Epithelial cell of proximal tubule (primary cell): ENCODE data around the gene TNNI3K. TPM values are rescaled to one million over a fixed set of nuclear protein-coding genes. Genes with fewer than 3 reads are reported as not detected.
"Not testable (repeated sequence)": the region's sequence is repeated elsewhere in the genome, so short reads cannot be mapped to it uniquely, and the experiment has no call there.

Source experiments
- DNase-seq: peaks from one replicate; pipeline ENCODE4 v3.0.0-alpha.2; 2011; ENCODE audit warnings: low read depth
- H3K4me3 ChIP-seq: 2 replicates; pipeline ENCODE4 v1.5.1; 2011; ENCODE audit warnings: low read depth, mild to moderate bottlenecking, low read length
- total RNA-seq: library from RNA; depleted of rRNA; stranded (reverse); fragments of >200 nt; gene quantifications from 2 replicates; pipeline ENCODE4 v1.2.3, GENCODE V29; 2015
- TF ChIP-seq, protein P1 (sequence below): conservative IDR thresholded peaks from 2 replicates; pipeline ENCODE4 v1.5.1; 2012; ENCODE audit warnings: low read depth, mild to moderate bottlenecking, low read length

The TNNI3K gene
- total RNA-seq, 1 donor from 2014 or later: 0.69 TPM

- H3K4me3 ChIP-seq: no peak overlapping the region
- TF ChIP-seq, protein P1, sequence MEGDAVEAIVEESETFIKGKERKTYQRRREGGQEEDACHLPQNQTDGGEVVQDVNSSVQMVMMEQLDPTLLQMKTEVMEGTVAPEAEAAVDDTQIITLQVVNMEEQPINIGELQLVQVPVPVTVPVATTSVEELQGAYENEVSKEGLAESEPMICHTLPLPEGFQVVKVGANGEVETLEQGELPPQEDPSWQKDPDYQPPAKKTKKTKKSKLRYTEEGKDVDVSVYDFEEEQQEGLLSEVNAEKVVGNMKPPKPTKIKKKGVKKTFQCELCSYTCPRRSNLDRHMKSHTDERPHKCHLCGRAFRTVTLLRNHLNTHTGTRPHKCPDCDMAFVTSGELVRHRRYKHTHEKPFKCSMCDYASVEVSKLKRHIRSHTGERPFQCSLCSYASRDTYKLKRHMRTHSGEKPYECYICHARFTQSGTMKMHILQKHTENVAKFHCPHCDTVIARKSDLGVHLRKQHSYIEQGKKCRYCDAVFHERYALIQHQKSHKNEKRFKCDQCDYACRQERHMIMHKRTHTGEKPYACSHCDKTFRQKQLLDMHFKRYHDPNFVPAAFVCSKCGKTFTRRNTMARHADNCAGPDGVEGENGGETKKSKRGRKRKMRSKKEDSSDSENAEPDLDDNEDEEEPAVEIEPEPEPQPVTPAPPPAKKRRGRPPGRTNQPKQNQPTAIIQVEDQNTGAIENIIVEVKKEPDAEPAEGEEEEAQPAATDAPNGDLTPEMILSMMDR: no peak
- DNase-seq: no peak
These were observed 10.1 kb downstream of the TNNI3K start for GRCh38 chr1:74245168-74245772.

- TF ChIP-seq, protein P1: no peak
- peak; percentile 52 for DNase-seq
- H3K4me3 ChIP-seq: no peak overlapping the region
These were observed 11.1 kb downstream of the TNNI3K start for GRCh38 chr1:74246315-74246714.

- H3K4me3 ChIP-seq: no peak overlapping the region
- TF ChIP-seq, protein P1: no peak
- no peak for DNase-seq
These were observed 12.8 kb downstream of the TNNI3K start for GRCh38 chr1:74247881-74248528.

DNA sequence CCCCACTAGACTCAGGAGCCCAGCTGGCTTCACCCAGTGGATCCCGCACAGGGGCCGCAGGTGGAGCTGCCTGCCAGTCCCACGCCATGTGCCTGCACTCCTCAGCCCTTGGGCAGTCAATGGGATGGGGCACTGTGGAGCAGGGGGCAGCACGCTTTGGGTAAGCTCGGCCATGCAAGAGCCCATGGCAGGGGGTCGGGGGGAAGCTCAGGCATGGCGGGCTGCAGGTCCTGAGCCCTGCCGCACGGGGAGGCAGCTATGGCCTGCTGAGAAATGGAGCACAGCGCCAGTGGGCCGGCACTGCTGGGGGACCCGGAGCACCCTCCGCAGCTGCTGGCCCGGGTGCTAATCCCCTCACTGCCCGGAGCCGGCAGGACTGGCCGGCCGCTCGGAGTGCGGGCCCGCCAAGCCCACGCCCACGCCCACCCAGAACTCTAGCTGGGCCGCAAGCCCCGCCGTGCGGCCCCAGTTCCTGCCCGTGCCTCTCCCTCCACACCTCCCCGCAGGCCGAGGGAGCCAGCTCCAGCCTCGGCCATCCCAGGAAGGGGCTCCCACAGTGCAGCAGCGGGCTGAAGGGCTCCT is 18.1 kb downstream of the TNNI3K start:
- H3K4me3 ChIP-seq, DNase-seq: not testable (repeated sequence)

DNA sequence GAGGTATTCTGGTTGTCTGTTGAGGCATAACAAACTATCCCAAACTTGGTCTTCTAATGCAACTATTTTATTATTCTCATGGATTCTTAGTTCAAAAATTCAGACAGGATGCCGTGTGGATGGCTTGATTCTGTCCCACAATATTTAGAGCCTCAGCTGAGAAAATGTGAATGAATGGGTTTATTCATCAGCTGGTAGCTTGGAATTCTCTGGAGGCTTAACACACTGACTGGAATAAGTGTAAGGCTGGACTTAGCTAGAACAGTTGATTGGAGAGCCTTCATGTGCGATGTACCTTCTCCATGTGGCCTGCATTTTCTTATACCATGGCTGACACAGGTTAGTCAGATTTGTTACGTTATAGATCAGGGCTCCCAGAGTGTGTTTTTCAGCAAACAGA is 30.8 kb downstream of the TNNI3K start:
- TF ChIP-seq, protein P1: no peak
- H3K4me3 ChIP-seq: no peak overlapping the region
- DNase-seq: no peak

DNA sequence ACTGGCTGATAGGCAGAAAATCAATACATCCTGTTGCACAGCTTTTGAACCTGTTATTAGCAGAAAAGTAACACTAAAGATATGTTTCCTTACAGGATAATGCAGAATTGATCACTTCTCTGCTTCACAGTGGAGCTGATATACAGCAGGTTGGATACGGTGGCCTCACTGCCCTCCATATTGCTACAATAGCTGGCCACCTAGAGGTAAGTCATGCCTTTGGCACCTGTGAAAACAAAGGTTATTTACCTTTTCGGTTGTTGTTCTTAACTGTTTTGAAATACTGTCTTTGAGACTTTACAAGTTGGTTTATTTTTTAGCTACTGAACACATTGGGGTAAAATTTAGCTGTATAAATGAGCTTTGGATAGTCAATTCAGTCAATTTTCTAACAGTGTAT is 36.3 kb downstream of the TNNI3K start:
- TF ChIP-seq, protein P1: no peak
- no peak for DNase-seq

DNA sequence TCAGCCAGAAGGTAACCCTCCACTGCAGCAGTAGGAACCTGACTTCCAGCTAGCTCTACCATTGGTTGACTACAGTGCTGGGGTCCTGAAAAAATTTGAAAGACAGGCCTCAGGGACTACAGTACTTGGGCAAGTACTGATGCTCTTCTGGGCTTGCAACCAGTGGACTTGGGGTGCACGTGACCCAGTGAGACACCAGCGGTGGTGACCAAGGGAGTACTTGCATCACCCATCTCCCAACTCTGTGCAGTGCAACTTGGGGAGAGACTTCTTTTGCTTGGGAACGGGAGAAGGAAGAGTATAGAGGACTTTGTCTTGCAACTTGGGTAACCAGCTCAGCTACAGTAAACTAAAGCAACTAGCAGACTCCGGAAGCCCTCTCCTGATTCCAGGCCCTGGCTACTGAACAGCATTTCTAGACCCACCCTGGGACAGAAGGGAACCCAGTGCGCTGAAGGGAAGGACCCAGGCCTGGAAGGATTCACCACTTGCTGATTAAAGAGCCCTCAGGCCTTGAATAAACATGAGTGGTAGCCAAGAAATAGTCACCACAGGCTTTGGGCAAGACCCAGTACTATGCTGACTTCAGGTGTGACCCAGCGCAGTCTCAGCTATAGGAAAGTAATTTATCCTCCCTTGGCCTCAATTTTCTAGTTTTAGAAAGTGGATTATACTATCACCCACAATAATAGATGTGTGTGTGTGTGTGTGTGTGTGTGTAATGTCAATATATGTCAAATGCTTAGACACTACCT is 45.6 kb downstream of the TNNI3K start:
- no peak for DNase-seq
- TF ChIP-seq, protein P1: no peak
- no peak overlapping the region for H3K4me3 ChIP-seq

More for the DNA sequence above, 36.3 kb downstream of the TNNI3K start:
- H3K4me3 ChIP-seq: no peak overlapping the region
